ENCODE measurements around the gene EFNA5. TPM values are rescaled to one million over a fixed set of nuclear protein-coding genes. Genes with fewer than 3 reads are reported as not detected.

EFNA5 gene
- total and polyA plus RNA-seq, 2 of the 8 experiments (the other 6 are each of a cell fraction or from before 2014, with no cell fraction given), result 9.6 to 21.8 TPM

- H3K79me1 ChIP-seq (ENCODE audit: low read depth, low read length), result peaks cover 3% of the 10 kb centered on the region; the same call in 1 of the 2 replicates
- 74% methylated on average over 4 of the region's 4 CpGs; no CpG with 5 or more reads in 1 of the 2 experiments for WGBS, 2 experiments (ENCODE audit: extremely low coverage in 1 of 2, insufficient coverage in 1 of 2, insufficient read length in 1 of 2, insufficient replicate concordance in 2 of 2, low coverage in 1 of 2, low lambda C conversion rate in 2 of 2, missing lambda C conversion rate in 1 of 2)
- H3K23me2 ChIP-seq (ENCODE audit: low read depth, low read length), result no peaks in the 10 kb centered on the region
- H2BK20ac ChIP-seq (ENCODE audit: low read length), result no peak overlapping the region
- H3K56ac ChIP-seq (replicated peaks; ENCODE audit: insufficient read length, low read depth, low read length), result no peak overlapping the region
- no peak overlapping the region for H4K8ac ChIP-seq (ENCODE audit: extremely low read depth, insufficient read depth, low read length)
- H2BK15ac ChIP-seq (ENCODE audit: low read length), result no peak overlapping the region
- CTCF ChIA-PET (ENCODE audit: partially characterized antibody), result interaction anchor here (1.0 kb wide), 1 partner anchor 87 kb away, joined by 3 read pairs; no protein-coding TSS in a partner anchor
- peaks cover 0 to 15% (median 7%) of the 10 kb centered on the region in 4 experiments; a peak in 2 of 7 replicates for H3K4me1 ChIP-seq (replicated peaks in 1 of 4; ENCODE audit: control insufficient read depth in 3 of 4, insufficient read depth in 4 of 4, low read length in 3 of 4)
- DNase-seq (ENCODE audit: low read depth in 1 of 2, low spot score in 2 of 2) (no peak), FAIRE-seq (no peak)
- H3K4me2 ChIP-seq (ENCODE audit: insufficient read depth in 1 of 2, low read depth in 2 of 2, low read length in 2 of 2), result no peak overlapping the region
- H3K9ac ChIP-seq (replicated peaks in 1 of 4; ENCODE audit: extremely low read depth in 1 of 4, low read depth in 3 of 4, low read length in 3 of 4), result no peak overlapping the region
- H3K4ac ChIP-seq (replicated peaks; ENCODE audit: insufficient read length, low read depth, low read length), result no peak overlapping the region
- no peaks in the 10 kb centered on the region for H3K27me3 ChIP-seq (replicated peaks in 1 of 4; ENCODE audit: control insufficient read depth in 3 of 4, extremely low read depth in 1 of 4, insufficient read depth in 3 of 4, low read length in 3 of 4)
- no peak overlapping the region for H3K14ac ChIP-seq (ENCODE audit: insufficient read length)
- no peak overlapping the region for H3K18ac ChIP-seq (ENCODE audit: extremely low read depth, low read length)
- H3K4me3 ChIP-seq (ENCODE audit: extremely low read depth in 1 of 4, insufficient read depth in 2 of 4, low read depth in 3 of 4, low read length in 4 of 4), result no peak overlapping the region
- H3K23ac ChIP-seq (ENCODE audit: insufficient read length), result no peak overlapping the region
- H2AK5ac ChIP-seq (ENCODE audit: low read depth, low read length), result no peak overlapping the region
- H4K20me1 ChIP-seq (replicated peaks in 1 of 2; ENCODE audit: control insufficient read depth in 1 of 2, insufficient read depth in 2 of 2, low read length in 2 of 2), result peaks cover 0 to 3% of the 10 kb centered on the region in 2 experiments
- H2AFZ ChIP-seq (ENCODE audit: low read length), result no peak overlapping the region
- H3K9me3 ChIP-seq (ENCODE audit: insufficient read depth in 2 of 2, low read depth in 1 of 2, low read length in 1 of 2), result no peaks in the 10 kb centered on the region
- H3K79me2 ChIP-seq (ENCODE audit: control insufficient read depth in 1 of 2, insufficient read depth in 2 of 2, low read length in 2 of 2), result no peaks in the 10 kb centered on the region
- no peak overlapping the region for H2BK5ac ChIP-seq (ENCODE audit: low read depth, low read length)
- TF ChIP-seq JUN (IDR thresholded peaks at IDR 0.05; ENCODE audit: low read depth, low read length) (no peak), HDAC2 (IDR thresholded peaks at IDR 0.05; ENCODE audit: borderline replicate concordance in 1 of 2, low read depth in 2 of 2, low read length in 2 of 2) (no peak), TBP (IDR thresholded peaks at IDR 0.05; ENCODE audit: low read depth, low read length) (no peak), ZNF274 (IDR thresholded peaks at IDR 0.05; ENCODE audit: borderline replicate concordance, extremely low read depth, low read length) (no peak), SP2 (IDR thresholded peaks at IDR 0.05; ENCODE audit: low read length) (no peak)
- TF ChIP-seq, protein P1, sequence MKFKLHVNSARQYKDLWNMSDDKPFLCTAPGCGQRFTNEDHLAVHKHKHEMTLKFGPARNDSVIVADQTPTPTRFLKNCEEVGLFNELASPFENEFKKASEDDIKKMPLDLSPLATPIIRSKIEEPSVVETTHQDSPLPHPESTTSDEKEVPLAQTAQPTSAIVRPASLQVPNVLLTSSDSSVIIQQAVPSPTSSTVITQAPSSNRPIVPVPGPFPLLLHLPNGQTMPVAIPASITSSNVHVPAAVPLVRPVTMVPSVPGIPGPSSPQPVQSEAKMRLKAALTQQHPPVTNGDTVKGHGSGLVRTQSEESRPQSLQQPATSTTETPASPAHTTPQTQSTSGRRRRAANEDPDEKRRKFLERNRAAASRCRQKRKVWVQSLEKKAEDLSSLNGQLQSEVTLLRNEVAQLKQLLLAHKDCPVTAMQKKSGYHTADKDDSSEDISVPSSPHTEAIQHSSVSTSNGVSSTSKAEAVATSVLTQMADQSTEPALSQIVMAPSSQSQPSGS (IDR thresholded peaks at IDR 0.05; ENCODE audit: low read length), result no peak
- no peak overlapping the region for H4K5ac ChIP-seq (ENCODE audit: insufficient read length, low read depth, low read length)
- H2BK120ac ChIP-seq (replicated peaks; ENCODE audit: low read depth, low read length), result no peak overlapping the region
- H4K91ac ChIP-seq (replicated peaks; ENCODE audit: insufficient read length, low read length), result no peak overlapping the region
- 0 out of 2 replicates have a peak overlapping the region, but pooled peaks have one; percentile 6 for H2BK12ac ChIP-seq (ENCODE audit: low read depth, low read length)
- no peak overlapping the region for H3K27ac ChIP-seq (ENCODE audit: low read depth, low read length)
- POLR2A ChIA-PET (ENCODE audit: partially characterized antibody), result no interaction called here
- no peaks in the 10 kb centered on the region for H3K36me3 ChIP-seq (ENCODE audit: control insufficient read depth in 2 of 4, insufficient read depth in 4 of 4, low read length in 3 of 4)
These were observed 128.3 kb downstream of the EFNA5 start for GRCh38 chr5:107542428-107542827.

Data from H1 (cell line).